Endothelial cell of umbilical vein (primary cell): ENCODE data around the gene AGRN. TPM values are rescaled to one million over a fixed set of nuclear protein-coding genes. Genes with fewer than 3 reads are reported as not detected.

ENCODE experiments used
- BruUV-seq: library from RNA; stranded (reverse); fragments of 400-500 nt; replicated peaks from 2 replicates; lab custom pipeline; 2021; lab: Mats Ljungman, UMichigan
- CTCF ChIA-PET: fragments of 300-600, 350-600 bp; sonication (Branson Sonifier 250); formaldehyde crosslinking; loops from one replicate; lab custom pipeline; 2021; ENCODE audit warnings: antibody characterized with exemption, inconsistent platforms; lab: Charles Lee
- POLR2A ChIA-PET: fragments of 300-600, 350-600 bp; sonication (Branson Sonifier 250); formaldehyde crosslinking; loops from one replicate; lab custom pipeline; 2021; ENCODE audit warnings: antibody characterized with exemption, inconsistent platforms; lab: Charles Lee
- DNase-seq: peaks from one replicate; pipeline ENCODE4 v3.0.0-alpha.2; 2011; ENCODE audit warnings: low read depth, low spot score
- FAIRE-seq: peaks from 2 replicates; lab custom pipeline; 2011; peaks lifted over from hg19 to GRCh38; lab: Jason Lieb, UNC
- H2AFZ ChIP-seq: 2 replicates; pipeline ENCODE4 v1.6.0; 2012; ENCODE audit warnings: low read depth, low read length, control low read depth, inconsistent platforms
- H3K27ac ChIP-seq: 2 replicates; pipeline ENCODE4 v1.5.1; 2011; ENCODE audit warnings: low read depth, mild to moderate bottlenecking, control low read depth, low read length, moderate library complexity; ENCODE audit not compliant: insufficient read depth
- H3K27me3 ChIP-seq, 2 experiments: 2 replicates each; pipeline versions ENCODE4 v1.6.0 to v1.6.1; 2011; ENCODE audit warnings: low read length in 2 of 2, mixed read lengths in 1 of 2; ENCODE audit not compliant: control insufficient read depth in 2 of 2, insufficient read depth in 2 of 2
- H3K36me3 ChIP-seq, 2 experiments: 2 replicates in 1 of 2; 3 replicates in 1 of 2; pipeline ENCODE4 v1.5.1; 2011; ENCODE audit warnings: low read length in 2 of 2, mild to moderate bottlenecking in 1 of 2, moderate library complexity in 1 of 2; ENCODE audit not compliant: control insufficient read depth in 2 of 2, insufficient read depth in 2 of 2; ENCODE audit errors: extremely low read depth in 1 of 2
- H3K4me1 ChIP-seq: 3 replicates; pipeline ENCODE4 v1.5.1; 2011; ENCODE audit warnings: mild to moderate bottlenecking, low read length; ENCODE audit not compliant: control insufficient read depth, insufficient read depth; ENCODE audit errors: extremely low read depth
- H3K4me2 ChIP-seq: 2 replicates; pipeline ENCODE4 v1.6.1; 2011; ENCODE audit warnings: low read length, control low read depth, mixed read lengths; ENCODE audit not compliant: insufficient read depth
- H3K4me3 ChIP-seq, 3 experiments: fragments of 200-600 bp in 1 of 3; sonication (generic), shearing (Covaris generic) in 1 of 3; replicated peaks in 1 of 3; 2 replicates each; pipeline ENCODE4 v1.5.1; 2011 to 2016; ENCODE audit warnings: control low read depth in 3 of 3, low read length in 3 of 3, mild to moderate bottlenecking in 2 of 3, inconsistent platforms in 1 of 3, low read depth in 1 of 3, moderate library complexity in 1 of 3; ENCODE audit not compliant: insufficient read depth in 1 of 3
- H3K79me2 ChIP-seq: 2 replicates; pipeline ENCODE4 v1.6.0; 2012; ENCODE audit warnings: low read length, inconsistent platforms; ENCODE audit not compliant: control insufficient read depth, insufficient read depth
- H3K9ac ChIP-seq: replicated peaks from 2 replicates; pipeline ENCODE3; 2011; ENCODE audit warnings: low read length, control low read depth; ENCODE audit not compliant: insufficient read depth; ENCODE audit errors: extremely low read depth
- H3K9me1 ChIP-seq: replicated peaks from 3 replicates; pipeline ENCODE4 v1.6.0; 2011; ENCODE audit warnings: mild to moderate bottlenecking, low read length; ENCODE audit not compliant: control insufficient read depth, insufficient read depth; ENCODE audit errors: extremely low read depth
- H3K9me3 ChIP-seq: replicated peaks from 2 replicates; pipeline ENCODE4 v1.5.1; 2012; ENCODE audit warnings: low read length, inconsistent platforms; ENCODE audit not compliant: control insufficient read depth, insufficient read depth
- H4K20me1 ChIP-seq: replicated peaks from 2 replicates; pipeline ENCODE3; 2011; ENCODE audit warnings: mild to moderate bottlenecking, low read length; ENCODE audit not compliant: control insufficient read depth, insufficient read depth; ENCODE audit errors: extremely low read depth
- CTCF ChIP-seq, 2 donors: IDR thresholded peaks; 1 replicate in 1 of 2; 2 replicates in 1 of 2; pipeline ENCODE4 v1.5.1; 2011; ENCODE audit warnings: low read length in 2 of 2, mild to moderate bottlenecking in 2 of 2, moderate library complexity in 2 of 2, control low read depth in 1 of 2, inconsistent platforms in 1 of 2, low read depth in 1 of 2; ENCODE audit not compliant: insufficient read depth in 1 of 2; ENCODE audit errors: extremely low read depth in 1 of 2
- EZH2 ChIP-seq: IDR thresholded peaks from 2 replicates; pipeline ENCODE4 v1.6.1; 2012; ENCODE audit warnings: borderline replicate concordance, low read depth, mild to moderate bottlenecking, moderate library complexity, low read length, inconsistent platforms; ENCODE audit not compliant: severe bottlenecking
- FOS ChIP-seq: IDR thresholded peaks from 2 replicates; pipeline ENCODE4 v1.6.1; 2011; ENCODE audit warnings: mild to moderate bottlenecking, low read length, moderate library complexity, borderline replicate concordance; ENCODE audit not compliant: insufficient read depth
- GATA2 ChIP-seq: IDR thresholded peaks from 2 replicates; pipeline ENCODE4 v1.7.0; 2011; ENCODE audit warnings: low read depth, mild to moderate bottlenecking, moderate library complexity, mixed read lengths, low read length; ENCODE audit not compliant: insufficient read length, insufficient read depth
- JUN ChIP-seq: IDR thresholded peaks from 2 replicates; pipeline ENCODE4 v1.6.1; 2011; ENCODE audit warnings: borderline replicate concordance, low read depth; ENCODE audit not compliant: insufficient read length, insufficient read depth
- MAX ChIP-seq: IDR thresholded peaks from 2 replicates; pipeline ENCODE4 v1.6.1; 2011; ENCODE audit not compliant: insufficient read depth, insufficient read length
- MYC ChIP-seq: IDR thresholded peaks from one replicate; pipeline ENCODE4 v1.6.1; 2011; ENCODE audit warnings: mild to moderate bottlenecking, low read depth, low read length
- POLR2A ChIP-seq: IDR thresholded peaks from 2 replicates; pipeline ENCODE4 v1.6.1; 2012; ENCODE audit warnings: low read depth, mild to moderate bottlenecking, control low read depth, low read length
- POLR2AphosphoS5 ChIP-seq: IDR thresholded peaks from 2 replicates; pipeline ENCODE4 v1.6.1; 2012; ENCODE audit warnings: low read depth, mild to moderate bottlenecking, control low read depth, low read length, moderate library complexity; ENCODE audit not compliant: insufficient read depth
- dilution Hi-C: fragments of 300-500 bp; cut with MboI; formaldehyde crosslinking; loops from one replicate; pipeline ENCODE4 v1.15.0; 2019; ENCODE audit warnings: low sequenced_read_pairs; ENCODE audit not compliant: extremely low pct_ligation_motif_present
- intact Hi-C: fragments of 100-400 bp; cut with micrococcal nuclease; formaldehyde crosslinking; loops from one replicate; pipeline ENCODE4 v1.10.0; 2022
- polyA plus RNA-seq, 4 experiments: library from polyadenylated mRNA; depleted of rRNA in 3 of 4; stranded (reverse) in 3 of 4; unstranded in 1 of 4; fragments of >200 nt; gene quantifications; 2 replicates each; pipeline versions ENCODE4 v1.2.1 to v1.2.3, GENCODE V29; 2011 to 2012; ENCODE audit warnings: missing spikeins in 1 of 4
- total RNA-seq: library from RNA; stranded (reverse); gene quantifications from 2 replicates; pipeline ENCODE4 v1.2.3, GENCODE V29; 2021

The AGRN gene
- total and polyA plus RNA-seq, 2 donors (not counting 3 experiments of a cell fraction or from before 2014, with no cell fraction given) = 66.6 to 67.8 TPM

GRCh38 chr1:1091344-1092148, 71.6 kb downstream of the AGRN start:
- Histone ChIP-seq H3K4me1 (no peaks in the 10 kb centered on the region), H3K27me3 (no peaks in the 10 kb centered on the region), H3K9me3 (no peaks in the 10 kb centered on the region), H3K36me3 (no peaks in the 10 kb centered on the region), H3K9ac (no peak overlapping the region), H2AFZ (no peak overlapping the region), H3K4me3 (no peak overlapping the region), H3K79me2 (no peaks in the 10 kb centered on the region), H4K20me1 (no peaks in the 10 kb centered on the region), H3K9me1 (no peaks in the 10 kb centered on the region), H3K4me2 (no peak overlapping the region), H3K27ac (no peak overlapping the region)
- CTCF ChIA-PET = no interaction called here
- dilution Hi-C loops (no loop called here), intact Hi-C loops (no loop called here)
- BruUV-seq = no TSS peak
- DNase-seq = no peak
- POLR2A ChIA-PET = no interaction called here
- no peak for TF ChIP-seq MAX
- no peak for TF ChIP-seq GATA2
- TF ChIP-seq POLR2A = no peak
- no peak for TF ChIP-seq CTCF (IDR thresholded peaks at IDR 0.05; ENCODE audit: extremely low read depth in 1 of 2, insufficient read depth in 1 of 2, low read depth in 1 of 2, low read length in 2 of 2)
- no peak for TF ChIP-seq EZH2
- TF ChIP-seq MYC = no peak
- no peak for TF ChIP-seq POLR2AphosphoS5
- no peak for TF ChIP-seq FOS
- TF ChIP-seq JUN = no peak
- no peak for FAIRE-seq
